COR-L47 (cell line): ENCODE data around the gene COX6A2.
"Not testable (repeated sequence)": the region's sequence is repeated elsewhere in the genome, so short reads cannot be mapped to it uniquely, and the experiment has no call there.

Experiments
- DNase-seq: peaks from one replicate; lab custom pipeline; 2025; lab: John Stamatoyannopoulos, UW

Gene COX6A2

DNA sequence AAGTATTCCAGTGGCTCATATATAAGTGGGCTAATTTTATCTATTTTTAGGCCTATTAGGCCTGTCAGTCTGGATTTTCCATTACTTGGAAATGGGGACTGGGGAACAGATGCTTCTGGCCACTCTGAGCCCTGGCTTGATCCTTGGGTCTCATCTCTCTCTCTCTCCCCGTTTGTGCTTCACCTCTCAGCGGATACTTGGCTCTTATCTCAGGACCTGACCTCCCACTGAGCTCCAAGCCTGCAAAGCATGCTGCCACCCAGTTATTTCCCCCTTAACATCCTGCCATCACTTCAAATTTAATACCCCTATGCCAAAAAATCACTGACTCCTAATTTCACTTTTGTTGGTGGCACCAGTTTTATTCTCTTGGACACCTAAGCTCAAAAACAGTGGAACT is 10.3 kb upstream of the COX6A2 start:
- no peak for DNase-seq

DNA sequence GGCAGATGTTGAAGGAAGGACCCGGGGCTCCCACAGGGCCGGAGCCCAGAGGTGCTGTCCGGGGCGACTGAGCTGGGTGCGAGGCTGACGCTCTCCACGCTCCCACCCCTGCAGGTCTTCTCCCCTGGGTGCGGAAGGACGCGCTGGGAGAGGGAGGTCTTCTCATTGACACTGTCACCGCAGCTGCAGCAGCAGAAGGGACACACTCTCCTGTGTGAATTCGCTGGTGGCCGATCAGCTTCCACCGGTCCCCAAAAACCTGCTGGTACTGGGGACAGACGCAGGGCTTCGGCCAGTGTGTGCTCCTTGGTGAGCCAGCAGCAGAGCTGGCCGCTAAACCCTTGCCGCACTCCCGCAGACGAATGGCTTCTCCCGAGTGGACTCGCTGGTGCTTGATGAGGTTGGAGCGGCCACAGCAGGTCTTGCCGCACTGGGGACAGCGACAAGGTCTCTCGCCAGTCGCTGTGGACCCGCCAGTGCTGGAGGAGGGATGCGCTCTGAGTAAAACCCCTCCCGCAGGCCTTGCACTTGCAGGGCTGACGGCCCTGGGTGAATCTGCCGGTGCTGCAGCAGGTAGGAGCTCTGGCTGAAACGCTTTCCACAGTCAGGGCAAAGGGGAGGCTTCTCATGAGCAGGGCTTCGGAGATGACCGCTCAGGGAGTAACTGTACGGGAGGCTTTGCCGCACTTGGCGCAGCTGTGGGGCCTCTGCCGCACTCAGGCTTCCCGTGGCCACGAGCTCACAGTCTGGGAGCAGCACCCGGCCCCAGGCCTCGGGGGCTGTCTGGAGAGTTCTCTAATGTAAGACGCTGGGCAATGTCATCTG is 8.3 kb upstream of the COX6A2 start:
- no peak for DNase-seq

DNA sequence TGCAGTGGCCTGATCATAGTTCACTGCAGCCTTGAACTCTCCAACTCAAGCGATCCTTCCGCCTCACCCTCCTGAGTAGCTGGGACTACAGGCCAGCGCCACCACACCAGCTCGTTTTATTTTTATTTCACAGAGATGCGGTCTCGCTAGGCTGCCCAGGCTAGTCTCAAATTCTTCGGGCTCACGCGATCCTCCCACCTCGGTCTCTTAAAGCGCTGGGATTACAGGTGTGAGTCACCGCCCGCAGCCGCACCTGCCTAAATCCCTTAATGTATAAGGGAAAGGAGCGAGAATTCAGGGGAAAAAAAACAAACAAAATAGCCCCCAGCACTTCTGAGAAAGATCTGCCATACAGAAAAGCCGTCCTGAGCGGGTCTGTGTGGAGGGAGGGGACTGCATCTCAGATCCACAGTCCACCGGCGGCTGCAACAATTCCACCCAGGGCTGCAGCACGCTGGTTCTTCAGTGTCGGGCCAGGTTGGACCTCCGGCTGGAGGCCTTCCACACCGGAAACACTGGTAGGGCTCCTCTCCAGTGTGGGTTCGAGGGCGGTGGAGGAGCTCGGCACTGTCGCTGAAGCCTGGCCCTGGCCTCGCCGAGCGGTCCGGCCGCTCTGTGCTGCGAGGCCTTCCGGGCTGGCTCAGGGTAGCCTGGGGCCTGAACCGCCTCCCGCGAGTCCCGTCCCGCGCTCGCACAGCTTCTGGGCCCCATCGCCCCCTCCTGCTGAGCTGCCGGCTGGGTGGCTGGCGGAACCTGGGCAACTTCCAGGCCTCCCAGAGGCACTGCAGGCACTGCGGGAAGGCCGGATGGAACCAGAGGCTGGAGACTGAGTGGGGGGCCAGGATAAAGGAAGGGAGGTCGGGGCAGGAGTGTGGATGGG is 7.4 kb upstream of the COX6A2 start:
- DNase-seq, result no peak

DNA sequence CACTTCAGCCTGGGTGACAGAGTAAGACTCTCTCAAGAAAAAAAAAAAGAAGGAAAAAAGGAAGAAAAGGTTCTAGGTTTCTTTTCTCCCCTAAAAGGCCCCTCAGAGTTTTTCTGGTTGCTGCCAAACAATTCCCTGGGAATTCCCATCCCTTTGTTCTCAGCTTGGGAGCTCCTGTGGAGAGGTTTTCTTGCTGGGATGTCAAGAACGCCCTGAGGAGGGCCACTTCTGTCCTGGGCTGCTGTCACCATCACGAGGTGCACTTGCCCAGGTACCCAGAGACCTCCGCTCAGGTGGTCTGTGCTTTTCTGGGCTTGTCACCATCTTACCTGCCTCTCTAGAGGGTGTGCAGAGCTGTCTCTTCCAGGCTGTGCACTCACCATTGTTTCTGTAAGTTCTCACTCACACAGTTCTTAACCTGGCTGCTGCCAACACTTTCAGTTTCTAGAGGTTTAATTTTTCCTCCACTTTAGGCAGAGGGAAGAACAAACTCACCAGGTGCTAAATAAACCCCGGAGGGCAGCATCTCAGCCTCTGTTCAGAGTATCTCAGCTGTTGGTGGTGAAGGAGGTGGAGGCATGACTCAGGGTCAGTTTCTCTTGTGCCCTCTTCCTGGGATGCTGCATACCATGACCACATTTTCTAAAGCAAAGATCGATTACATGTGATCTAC is 2.4 kb upstream of the COX6A2 start:
- no peak for DNase-seq

DNA sequence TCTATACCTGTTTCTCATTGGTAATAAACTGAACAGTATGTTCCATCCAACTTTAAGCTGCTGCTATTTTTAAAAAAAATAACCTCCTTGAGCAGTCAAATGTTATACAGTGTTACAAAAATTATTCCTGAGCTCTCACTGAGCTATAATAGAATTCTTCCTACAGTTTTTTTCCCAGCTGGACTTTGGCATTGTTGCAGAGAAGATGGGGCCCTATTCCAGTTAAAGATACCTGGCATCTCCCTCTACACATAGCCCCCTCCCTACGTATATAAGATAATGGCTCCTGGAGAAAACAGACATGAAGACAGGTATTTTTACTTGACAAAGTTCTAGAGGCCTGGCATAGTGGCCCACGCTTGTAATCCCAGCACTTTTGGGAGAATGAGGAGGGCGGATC is 1.6 kb upstream of the COX6A2 start:
- DNase-seq, result no peak

DNA sequence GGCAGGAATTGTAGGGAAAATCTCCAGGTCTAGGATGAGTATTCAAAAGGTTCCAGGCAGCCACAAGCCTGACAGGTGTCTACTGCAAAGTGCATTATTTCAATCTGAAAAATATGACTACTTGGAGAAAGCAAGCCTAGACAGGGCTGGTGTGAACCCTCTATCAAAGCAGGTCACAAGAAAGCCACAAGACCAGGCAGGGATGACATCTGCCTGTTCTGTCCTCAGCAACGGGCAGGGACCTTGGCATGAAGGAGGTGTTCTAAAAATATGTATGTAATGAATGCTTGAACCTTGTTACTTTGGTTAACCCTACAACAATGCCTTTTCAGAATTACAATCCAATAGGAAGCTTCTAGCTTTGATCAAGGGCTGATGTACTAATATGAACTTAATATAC is 1.2 kb upstream of the COX6A2 start:
- no peak for DNase-seq

DNA sequence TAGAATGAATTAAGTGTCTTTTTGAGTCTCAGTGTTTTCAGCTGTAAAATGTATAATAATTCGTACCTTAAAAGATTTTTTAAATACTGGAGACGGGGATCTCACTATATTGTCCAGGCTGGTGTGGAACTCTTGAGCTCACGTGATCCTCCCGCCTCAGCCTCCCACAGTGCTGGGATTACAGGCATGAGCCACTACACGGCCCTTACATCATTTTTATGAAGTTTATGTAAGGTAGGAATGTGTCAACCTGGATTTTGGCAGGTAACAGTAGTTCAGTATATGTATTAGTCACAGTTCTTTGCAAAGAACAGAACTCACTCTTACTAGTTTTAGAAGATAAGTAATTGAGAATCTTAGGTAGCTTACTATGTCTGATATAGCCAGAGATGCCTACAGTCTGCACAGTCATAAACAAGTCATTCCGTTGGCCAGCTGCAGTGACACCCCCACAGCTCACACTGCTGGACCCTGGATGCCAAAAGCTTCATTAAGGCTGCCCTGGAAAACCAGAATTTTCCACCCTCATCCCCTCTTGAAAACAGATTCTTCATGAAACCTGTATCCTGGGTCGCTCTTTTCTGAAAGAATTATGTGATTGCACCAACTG is 583 bp upstream of the COX6A2 start:
- no peak for DNase-seq

- no peak for DNase-seq
These were observed 500 bp downstream of the COX6A2 start for GRCh38 chr16:31427441-31428278.

DNA sequence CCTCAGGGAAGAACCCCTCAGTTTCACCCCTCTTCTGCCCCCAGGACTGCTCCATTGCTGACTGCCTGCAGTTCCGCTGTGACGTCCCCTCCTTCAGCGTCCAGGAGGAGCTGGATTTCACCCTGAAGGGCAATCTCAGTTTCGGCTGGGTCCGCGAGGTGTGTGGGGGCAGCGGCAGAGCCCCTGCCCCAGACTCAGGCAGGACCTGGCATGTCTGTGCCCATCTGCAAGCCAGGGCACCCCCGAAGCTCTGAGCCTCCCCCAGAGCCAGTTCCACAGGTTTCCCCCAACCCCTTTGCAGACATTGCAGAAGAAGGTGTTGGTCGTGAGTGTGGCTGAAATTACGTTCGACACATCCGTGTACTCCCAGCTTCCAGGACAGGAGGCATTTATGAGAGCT is 4.4 kb downstream of the COX6A2 start:
- no peak for DNase-seq

DNA sequence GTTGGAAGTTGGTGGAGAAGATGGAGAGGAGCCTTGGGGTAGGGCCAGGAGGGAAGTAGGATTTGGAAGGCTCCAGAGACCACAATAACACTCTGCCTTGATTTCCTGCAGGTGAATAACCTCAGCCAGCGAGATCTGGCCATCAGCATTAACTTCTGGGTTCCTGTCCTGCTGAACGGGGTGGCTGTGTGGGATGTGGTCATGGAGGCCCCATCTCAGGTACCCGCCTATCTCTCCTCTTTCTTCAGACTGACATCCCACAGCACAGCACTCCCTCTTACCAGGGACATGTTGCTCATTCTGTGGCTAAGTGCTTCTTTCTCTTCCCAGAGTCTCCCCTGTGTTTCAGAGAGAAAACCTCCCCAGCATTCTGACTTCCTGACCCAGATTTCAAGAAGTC is 4.9 kb downstream of the COX6A2 start:
- DNase-seq, result no peak

- DNase-seq, result no peak
These were observed 6.6 kb downstream of the COX6A2 start for GRCh38 chr16:31421587-31421986.

DNA sequence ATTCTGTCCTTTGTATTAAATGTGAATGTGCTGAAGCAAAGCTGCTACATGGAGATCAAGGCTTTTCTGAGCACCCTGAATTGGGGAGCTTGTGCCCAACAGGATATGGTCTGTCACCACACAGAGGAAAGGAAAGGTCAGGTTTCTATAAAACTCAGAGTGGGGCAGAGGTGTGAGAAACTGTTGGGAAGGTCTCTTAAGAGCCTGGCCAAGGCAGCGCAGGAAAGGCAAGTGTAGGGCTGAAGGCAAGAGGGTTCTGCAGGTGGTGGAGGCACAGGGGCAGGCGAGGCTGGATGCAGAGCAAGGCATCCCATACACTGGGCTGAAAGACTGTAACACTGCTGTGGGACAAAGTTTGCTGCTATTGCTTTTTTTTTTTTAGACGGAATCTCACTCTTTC is 8.1 kb downstream of the COX6A2 start:
- DNase-seq, result no peak

DNA sequence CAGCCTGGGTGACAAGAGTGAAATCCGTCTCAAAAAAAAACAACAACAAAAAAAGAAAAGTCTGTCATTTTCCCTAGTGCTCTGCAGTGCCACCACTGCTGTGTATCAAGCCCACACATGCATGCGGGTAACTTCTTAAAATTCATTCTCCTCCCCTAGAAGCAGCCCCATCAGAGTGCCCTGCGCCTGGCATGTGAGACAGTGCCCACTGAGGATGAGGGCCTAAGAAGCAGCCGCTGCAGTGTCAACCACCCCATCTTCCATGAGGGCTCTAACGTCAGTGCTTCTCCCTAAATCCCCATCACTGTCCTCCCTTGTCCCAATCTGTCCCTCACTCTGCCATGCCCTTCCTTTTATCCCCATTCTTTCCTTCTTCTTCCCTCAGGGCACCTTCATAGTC is 10.2 kb downstream of the COX6A2 start:
- no peak for DNase-seq

DNA sequence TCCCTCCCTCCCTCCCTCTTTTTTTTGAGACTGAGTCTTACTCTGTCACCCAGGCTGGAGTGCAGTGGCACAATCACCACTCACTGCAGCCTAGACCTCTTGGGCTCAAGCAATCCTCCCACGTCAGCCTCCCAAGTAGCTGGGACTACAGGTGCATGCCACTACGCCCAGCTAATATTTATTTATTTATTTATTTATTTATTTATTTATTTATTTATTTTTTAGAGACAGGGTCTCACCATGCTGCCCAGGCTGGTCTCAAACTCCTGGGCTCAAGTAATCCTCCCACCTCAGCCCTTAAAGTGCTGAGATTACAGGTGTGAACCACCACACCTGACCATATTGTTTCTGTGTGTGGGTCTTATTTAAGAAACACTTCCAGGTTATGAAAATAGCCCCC is 11.1 kb downstream of the COX6A2 start:
- not testable (repeated sequence) for DNase-seq

GRCh38 chr16:31416371-31416770 is 11.8 kb downstream of the COX6A2 start:
- no peak for DNase-seq

GRCh38 chr16:31414706-31415105 is 13.5 kb downstream of the COX6A2 start:
- DNase-seq, result no peak

DNA sequence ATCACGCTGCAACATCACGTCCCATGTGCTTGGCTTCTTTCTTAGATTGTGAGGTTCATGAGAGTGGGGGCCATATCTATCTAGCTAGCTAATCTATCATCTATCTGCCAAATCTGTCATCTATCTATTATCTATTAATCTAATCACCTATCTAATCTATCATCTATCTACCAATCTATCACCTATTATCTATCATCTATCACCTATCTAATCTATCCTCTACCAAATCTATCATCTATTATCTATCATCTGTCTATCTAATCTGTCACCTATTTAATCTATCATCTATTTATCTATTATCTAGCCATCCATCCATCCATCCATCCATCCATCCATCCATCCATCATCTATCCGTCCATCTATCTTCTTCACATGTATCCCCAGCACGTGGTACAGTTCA is 14.2 kb downstream of the COX6A2 start:
- no peak for DNase-seq

GRCh38 chr16:31413381-31413780 is 14.8 kb downstream of the COX6A2 start:
- no peak for DNase-seq

DNA sequence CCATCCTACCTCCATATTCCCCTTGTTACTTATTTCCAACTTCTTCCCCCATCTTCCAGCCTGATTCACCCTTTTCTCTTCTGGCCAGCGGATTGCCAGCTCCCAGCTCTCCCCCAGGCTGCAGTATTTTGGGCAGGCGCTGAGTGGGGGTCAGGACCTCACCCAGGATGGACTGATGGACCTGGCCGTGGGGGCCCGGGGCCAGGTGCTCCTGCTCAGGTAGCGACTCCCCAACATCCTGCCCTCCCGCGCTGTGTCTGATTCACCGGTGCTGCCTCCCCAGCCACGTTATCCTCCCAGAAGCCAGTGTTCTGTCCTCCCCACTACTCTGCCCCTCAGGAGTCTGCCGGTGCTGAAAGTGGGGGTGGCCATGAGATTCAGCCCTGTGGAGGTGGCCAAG is 15.4 kb downstream of the COX6A2 start:
- no peak for DNase-seq

- DNase-seq, result no peak
These were observed 16.9 kb downstream of the COX6A2 start for GRCh38 chr16:31411024-31411844.

DNA sequence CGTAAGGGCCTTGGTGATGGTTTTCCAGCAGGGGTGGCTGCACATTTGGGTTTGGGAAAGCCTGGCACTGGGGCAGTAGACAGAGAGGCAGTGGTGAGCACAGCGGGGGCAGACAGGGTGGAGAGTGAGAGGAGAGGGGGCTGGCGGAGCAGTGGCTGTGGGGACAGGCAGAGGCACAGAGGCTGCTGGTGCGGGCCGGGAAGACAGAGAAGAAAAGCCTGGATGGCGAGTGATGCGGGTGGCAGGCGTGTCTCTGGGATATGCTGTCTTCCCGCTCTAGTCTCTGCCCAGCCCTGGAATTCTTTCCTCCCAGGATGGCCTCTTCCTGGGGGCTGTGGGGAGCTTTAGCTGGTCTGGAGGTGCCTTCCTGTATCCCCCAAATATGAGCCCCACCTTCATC is 18.1 kb downstream of the COX6A2 start:
- no peak for DNase-seq
